Measurements from ENCODE around the gene NCAPD2.
"Not testable (repeated sequence)": the region's sequence is repeated elsewhere in the genome, so short reads cannot be mapped to it uniquely, and the experiment has no call there.

Gene NCAPD2

GRCh38 chr12:6552140-6552551 lies 58.2 kb downstream of the NCAPD2 start:
- no peak for DNase-seq

GRCh38 chr12:6553051-6553868 lies 59.4 kb downstream of the NCAPD2 start:
- DNase-seq = no peak

- no peak for DNase-seq
Measured at GRCh38 chr12:6554168-6555017, 60.5 kb downstream of the NCAPD2 start.

- no peak for DNase-seq
Measured at GRCh38 chr12:6555018-6555691, 61.3 kb downstream of the NCAPD2 start.

- not testable (repeated sequence) for DNase-seq
Measured at GRCh38 chr12:6556496-6556817, 62.6 kb downstream of the NCAPD2 start.

- DNase-seq = no peak
Measured at GRCh38 chr12:6556857-6557256, 63.0 kb downstream of the NCAPD2 start.

- not testable (repeated sequence) for DNase-seq
Measured at GRCh38 chr12:6558014-6558760, 64.3 kb downstream of the NCAPD2 start.

- no peak for DNase-seq
Measured at GRCh38 chr12:6559500-6559899, 65.6 kb downstream of the NCAPD2 start.

- no peak for DNase-seq
Measured at GRCh38 chr12:6560501-6561205, 66.8 kb downstream of the NCAPD2 start.

- DNase-seq = no peak
Measured at GRCh38 chr12:6562881-6563280, 69.0 kb downstream of the NCAPD2 start.

- DNase-seq = no peak
Measured at GRCh38 chr12:6563448-6564050, 69.6 kb downstream of the NCAPD2 start.

- no peak for DNase-seq
Measured at GRCh38 chr12:6567112-6567670, 73.3 kb downstream of the NCAPD2 start.

GRCh38 chr12:6569312-6569711 lies 75.4 kb downstream of the NCAPD2 start:
- DNase-seq = no peak

GRCh38 chr12:6569786-6570185 lies 75.9 kb downstream of the NCAPD2 start:
- DNase-seq = no peak

GRCh38 chr12:6570264-6570887 lies 76.5 kb downstream of the NCAPD2 start:
- DNase-seq = no peak

- no peak for DNase-seq
Measured at GRCh38 chr12:6573001-6573400, 79.1 kb downstream of the NCAPD2 start.

GRCh38 chr12:6574576-6575295 lies 80.8 kb downstream of the NCAPD2 start:
- no peak for DNase-seq

- DNase-seq = no peak
Measured at GRCh38 chr12:6575648-6576047, 81.7 kb downstream of the NCAPD2 start.
